GM10266 (cell line): Measurements from ENCODE around the gene ERP29.

ENCODE experiments used
- DNase-seq: peaks from one replicate; pipeline ENCODE4 v3.0.0; 2012; ENCODE audit errors: extremely low spot score
- CTCF ChIP-seq: IDR thresholded peaks from 2 replicates; pipeline ENCODE4 v1.5.1; 2012; ENCODE audit warnings: mild to moderate bottlenecking, low read depth; ENCODE audit not compliant: control insufficient read depth, insufficient read depth; ENCODE audit errors: missing control alignments

ERP29 gene

GRCh38 chr12:112015938-112016337, 2.7 kb downstream of the ERP29 start:
- no peak for TF ChIP-seq CTCF

GRCh38 chr12:112017041-112017440, 3.8 kb downstream of the ERP29 start:
- no peak for TF ChIP-seq CTCF
- no peak for DNase-seq

More at GRCh38 chr12:112015938-112016337, 2.7 kb downstream of the ERP29 start:
- DNase-seq = no peak

- no peak for TF ChIP-seq CTCF
- no peak for DNase-seq
Measured at GRCh38 chr12:112018571-112019237, 5.5 kb downstream of the ERP29 start.

DNA sequence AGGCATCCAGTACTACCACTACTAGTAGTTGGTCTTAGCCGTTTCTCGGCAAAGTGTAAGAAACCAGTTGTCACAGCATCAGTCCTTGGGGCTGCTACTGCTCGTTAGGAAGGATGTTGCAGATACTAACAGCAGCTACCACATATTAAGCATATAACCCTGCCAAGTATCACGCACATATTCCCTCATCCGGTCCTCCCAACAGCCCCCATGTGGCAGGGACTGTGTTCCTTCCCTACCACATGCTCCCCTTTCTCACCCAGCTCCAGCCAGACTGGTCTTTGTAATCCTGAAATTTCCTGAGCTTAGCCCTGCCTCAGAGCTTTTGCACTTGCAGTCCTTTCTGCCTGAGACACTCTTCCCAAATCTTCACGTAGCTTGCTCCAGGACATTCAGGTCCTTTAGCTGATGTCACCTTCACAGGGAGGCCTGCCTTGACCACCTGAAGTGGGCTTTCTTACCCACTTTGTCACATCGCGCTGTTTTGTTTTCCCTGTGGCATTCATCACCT, 7.8 kb downstream of the ERP29 start:
- no peak for TF ChIP-seq CTCF
- no peak for DNase-seq

- no peak for DNase-seq
- no peak for TF ChIP-seq CTCF
Measured at GRCh38 chr12:112022241-112023016, 9.2 kb downstream of the ERP29 start.

- no peak for TF ChIP-seq CTCF
- no peak for DNase-seq
Measured at GRCh38 chr12:112023759-112024396, 10.7 kb downstream of the ERP29 start.
